OCI-LY3 (cell line): ENCODE measurements around the gene KRTAP4-3.

Source experiments
- H2AFZ ChIP-seq: fragments of 200-600, 300-600 bp; shearing (Covaris generic); 2 replicates; pipeline ENCODE4 v1.6.0; 2014; ENCODE audit warnings: antibody characterized with exemption, low read depth, low read length
- H3K27ac ChIP-seq: fragments of 200-600, 300-600 bp; sonication (generic); 2 replicates; pipeline ENCODE4 v1.5.1; 2014; ENCODE audit warnings: mild to moderate bottlenecking, low read length, moderate library complexity, mixed read lengths
- H3K27me3 ChIP-seq: fragments of 200-600, 300-600 bp; sonication (generic); 2 replicates; pipeline ENCODE4 v1.6.1; 2014; ENCODE audit warnings: low read depth, low read length, mixed read lengths
- H3K36me3 ChIP-seq: fragments of 200-600, 300-600 bp; sonication (generic); replicated peaks from 2 replicates; pipeline ENCODE3; 2014; ENCODE audit warnings: low read depth, low read length, mixed read lengths
- H3K4me1 ChIP-seq: fragments of 300-600, 200-600 bp; sonication (generic); 2 replicates; pipeline ENCODE4 v1.6.1; 2014; ENCODE audit warnings: low read length, mixed read lengths
- H3K4me2 ChIP-seq: fragments of 200-600, 300-600 bp; sonication (generic); 2 replicates; pipeline ENCODE4 v1.6.1; 2014; ENCODE audit warnings: low read length, mixed read lengths
- H3K4me3 ChIP-seq: fragments of 300-600, 200-600 bp; sonication (generic); 2 replicates; pipeline ENCODE4 v1.5.1; 2014; ENCODE audit warnings: antibody characterized with exemption, mild to moderate bottlenecking, low read length, moderate library complexity
- H3K79me2 ChIP-seq: fragments of 300-600, 200-600 bp; shearing (Covaris generic); 2 replicates; pipeline ENCODE4 v1.6.1; 2014; ENCODE audit warnings: mild to moderate bottlenecking, low read length, mixed read lengths
- H3K9ac ChIP-seq: fragments of 300-600, 200-600 bp; shearing (Covaris generic); 2 replicates; pipeline ENCODE4 v1.6.0; 2014; ENCODE audit warnings: mild to moderate bottlenecking, low read length, moderate library complexity
- H3K9me3 ChIP-seq: fragments of 200-600, 300-600 bp; shearing (Covaris generic); 2 replicates; pipeline ENCODE4 v1.6.1; 2014; ENCODE audit warnings: low read length, mixed read lengths; ENCODE audit not compliant: insufficient read depth
- H4K20me1 ChIP-seq: fragments of 200-600, 300-600 bp; sonication (generic); 2 replicates; pipeline ENCODE4 v1.6.1; 2016; ENCODE audit warnings: low read length, mixed read lengths; ENCODE audit not compliant: insufficient read depth
- EZH2phosphoT487 ChIP-seq: fragments of 200-600 bp; shearing (Covaris generic); IDR thresholded peaks from 2 replicates; pipeline ENCODE4 v1.6.1; 2018; ENCODE audit warnings: antibody characterized with exemption, mixed run types, low read depth
- TF ChIP-seq, protein P1 (sequence below): fragments of 200-600, 300-600 bp; sonication (generic); IDR thresholded peaks from 2 replicates; pipeline ENCODE4 v1.5.1; 2014; ENCODE audit warnings: antibody characterized with exemption, low read length, low read depth

KRTAP4-3 gene

DNA sequence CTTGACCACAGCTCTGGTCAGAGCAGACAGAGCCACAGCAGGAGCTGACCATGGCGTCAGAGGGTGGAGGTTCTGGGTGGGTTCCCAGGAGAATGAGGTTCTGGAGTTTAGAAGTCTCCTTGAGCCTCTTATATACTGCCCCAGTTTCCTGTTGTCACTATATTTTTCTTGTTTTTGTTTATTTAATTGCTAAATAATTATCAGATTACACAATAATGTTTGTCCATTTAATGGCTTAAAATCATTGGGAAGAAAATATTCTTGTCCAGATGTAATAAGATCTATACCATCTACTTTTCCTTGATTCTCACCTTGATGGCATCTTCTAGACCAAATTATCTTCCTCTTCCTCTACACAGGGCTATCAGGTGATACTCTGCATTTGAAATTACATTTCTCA, at the start of gene KRTAP4-3:
Gene KRTAP4-3 (minus strand): TSS at position 101 of the 400 bp plus-strand sequence. CDS start 49 bp downstream, at position 52.
- Histone ChIP-seq H3K4me2 (no peak within 1 kb of the TSS), H4K20me1 (no peaks in the 10 kb centered on the region), H3K9me3 (no peaks in the 10 kb centered on the region), H3K27me3 (peaks cover 20% of the 10 kb centered on the region), H3K79me2 (no peaks in the 10 kb centered on the region), H3K36me3 (no peaks in the 10 kb centered on the region), H3K4me1 (no peaks in the 10 kb centered on the region), H2AFZ (no peak within 1 kb of the TSS), H3K9ac (no peak within 1 kb of the TSS), H3K4me3 (no peak within 1 kb of the TSS), H3K27ac (no peak within 1 kb of the TSS)
- TF ChIP-seq, protein P1, sequence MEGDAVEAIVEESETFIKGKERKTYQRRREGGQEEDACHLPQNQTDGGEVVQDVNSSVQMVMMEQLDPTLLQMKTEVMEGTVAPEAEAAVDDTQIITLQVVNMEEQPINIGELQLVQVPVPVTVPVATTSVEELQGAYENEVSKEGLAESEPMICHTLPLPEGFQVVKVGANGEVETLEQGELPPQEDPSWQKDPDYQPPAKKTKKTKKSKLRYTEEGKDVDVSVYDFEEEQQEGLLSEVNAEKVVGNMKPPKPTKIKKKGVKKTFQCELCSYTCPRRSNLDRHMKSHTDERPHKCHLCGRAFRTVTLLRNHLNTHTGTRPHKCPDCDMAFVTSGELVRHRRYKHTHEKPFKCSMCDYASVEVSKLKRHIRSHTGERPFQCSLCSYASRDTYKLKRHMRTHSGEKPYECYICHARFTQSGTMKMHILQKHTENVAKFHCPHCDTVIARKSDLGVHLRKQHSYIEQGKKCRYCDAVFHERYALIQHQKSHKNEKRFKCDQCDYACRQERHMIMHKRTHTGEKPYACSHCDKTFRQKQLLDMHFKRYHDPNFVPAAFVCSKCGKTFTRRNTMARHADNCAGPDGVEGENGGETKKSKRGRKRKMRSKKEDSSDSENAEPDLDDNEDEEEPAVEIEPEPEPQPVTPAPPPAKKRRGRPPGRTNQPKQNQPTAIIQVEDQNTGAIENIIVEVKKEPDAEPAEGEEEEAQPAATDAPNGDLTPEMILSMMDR = no peak
- no peak for TF ChIP-seq EZH2phosphoT487

DNA sequence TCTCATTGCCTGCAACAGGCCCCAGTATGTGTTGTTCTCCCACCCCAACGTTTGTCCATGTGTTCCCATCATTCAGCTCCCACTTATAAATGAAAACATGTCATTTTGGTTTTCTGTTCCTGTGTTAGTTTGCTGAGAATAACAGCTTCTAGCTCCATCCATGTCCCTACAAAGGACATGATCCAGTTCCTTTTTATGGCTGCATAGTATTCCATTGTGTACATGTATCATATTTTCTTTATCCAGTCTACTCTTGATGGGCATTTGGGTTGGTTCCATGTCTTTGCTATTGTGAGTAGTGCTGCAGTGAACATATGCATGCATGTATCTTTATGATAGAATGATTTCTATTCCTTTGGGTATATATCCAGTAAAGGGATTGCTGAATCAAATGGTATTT, 47.7 kb upstream of the KRTAP4-3 start:
- Histone ChIP-seq H3K4me3 (no peak overlapping the region), H3K4me2 (no peak overlapping the region), H3K4me1 (no peaks in the 10 kb centered on the region), H3K27me3 (peaks cover 16% of the 10 kb centered on the region), H2AFZ (no peak overlapping the region), H3K27ac (no peak overlapping the region), H3K9me3 (no peaks in the 10 kb centered on the region), H3K9ac (no peak overlapping the region), H3K79me2 (no peaks in the 10 kb centered on the region), H3K36me3 (no peaks in the 10 kb centered on the region), H4K20me1 (no peaks in the 10 kb centered on the region)
- TF ChIP-seq, protein P1 = no peak
- TF ChIP-seq EZH2phosphoT487 = no peak

DNA sequence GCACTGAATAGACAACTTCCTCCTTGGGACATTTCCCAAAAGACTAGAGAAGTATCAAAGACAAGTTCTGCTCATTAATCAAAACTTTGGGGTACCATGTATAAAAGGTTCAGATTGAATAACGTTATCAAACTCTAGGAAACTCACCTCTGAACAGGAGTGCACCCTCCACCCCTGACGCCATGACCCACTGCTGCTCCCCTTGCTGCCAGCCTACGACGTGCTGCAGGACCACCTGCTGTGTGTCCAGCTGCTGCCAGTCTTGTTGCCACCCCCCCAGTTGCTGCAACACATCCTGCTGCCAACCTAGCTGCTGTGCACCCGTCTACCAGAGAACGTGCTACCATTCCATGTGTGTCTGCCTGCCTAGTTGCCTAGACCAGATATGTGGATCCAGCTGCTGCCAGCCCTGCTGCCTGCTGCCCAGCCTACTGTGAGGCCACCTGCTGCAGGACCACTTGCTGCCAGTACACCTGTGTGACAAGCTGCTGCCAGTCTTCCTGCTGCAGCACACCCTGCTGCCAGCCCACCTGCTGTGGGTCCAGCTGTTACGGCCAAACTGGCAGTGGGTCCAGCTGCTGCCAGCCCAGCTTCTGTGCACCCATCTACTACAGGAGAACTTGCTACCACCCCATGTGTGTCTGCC, 44.6 kb upstream of the KRTAP4-3 start:
- no peak overlapping the region for H3K4me2 ChIP-seq
- no peaks in the 10 kb centered on the region for H3K9me3 ChIP-seq
- TF ChIP-seq EZH2phosphoT487 = no peak
- TF ChIP-seq, protein P1 = no peak
- peaks cover 34% of the 10 kb centered on the region for H3K27me3 ChIP-seq
- no peak overlapping the region for H3K4me3 ChIP-seq
- H3K79me2 ChIP-seq = no peaks in the 10 kb centered on the region
- no peak overlapping the region for H3K9ac ChIP-seq
- no peaks in the 10 kb centered on the region for H3K36me3 ChIP-seq
- no peak overlapping the region for H3K27ac ChIP-seq
- H4K20me1 ChIP-seq = no peaks in the 10 kb centered on the region
- no peak overlapping the region for H2AFZ ChIP-seq
- H3K4me1 ChIP-seq = no peaks in the 10 kb centered on the region

DNA sequence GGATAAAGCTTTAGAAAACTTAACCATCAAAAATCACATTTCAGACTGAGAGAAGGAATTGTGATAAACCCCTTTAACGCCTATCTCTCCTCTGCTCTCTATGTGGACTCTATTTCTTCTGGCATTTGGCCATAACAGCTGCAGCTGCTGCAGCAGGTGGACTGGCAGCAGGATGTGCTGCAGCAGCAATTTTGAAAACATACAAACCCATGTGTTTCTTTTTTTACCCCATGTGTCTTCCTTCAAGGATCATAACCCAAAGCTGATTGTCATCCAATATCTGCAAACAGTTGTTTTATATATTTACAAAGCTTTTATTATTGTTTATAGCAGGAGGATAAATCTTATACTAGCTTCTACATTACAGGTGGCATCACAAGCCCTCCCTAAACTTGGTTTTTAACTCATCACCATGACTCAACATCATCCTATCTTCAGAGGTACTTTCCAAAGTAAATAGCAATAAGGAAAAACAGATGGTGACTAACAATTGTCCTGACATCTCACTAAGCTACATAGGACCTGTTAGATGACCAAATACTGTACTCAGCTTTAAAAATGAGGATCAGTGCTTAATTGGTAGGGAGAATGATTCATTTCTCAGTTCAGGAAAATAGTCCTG, 43.9 kb upstream of the KRTAP4-3 start:
- H3K27me3 ChIP-seq = peaks cover 37% of the 10 kb centered on the region
- no peaks in the 10 kb centered on the region for H3K4me1 ChIP-seq
- TF ChIP-seq EZH2phosphoT487 = no peak
- TF ChIP-seq, protein P1 = no peak
- H3K36me3 ChIP-seq = no peaks in the 10 kb centered on the region
- no peaks in the 10 kb centered on the region for H4K20me1 ChIP-seq
- H3K9me3 ChIP-seq = no peaks in the 10 kb centered on the region
- no peak overlapping the region for H3K9ac ChIP-seq
- H3K4me3 ChIP-seq = no peak overlapping the region
- H3K4me2 ChIP-seq = no peak overlapping the region
- no peak overlapping the region for H3K27ac ChIP-seq
- no peak overlapping the region for H2AFZ ChIP-seq
- no peaks in the 10 kb centered on the region for H3K79me2 ChIP-seq
